Raji (cell line): ENCODE data around the gene BMP6.

ENCODE experiments used
- POLR2A ChIP-seq: IDR thresholded peaks from 2 replicates; pipeline ENCODE4 v1.6.1; 2011; ENCODE audit warnings: low read depth, low read length, control low read depth; ENCODE audit not compliant: insufficient read depth

The BMP6 gene

DNA sequence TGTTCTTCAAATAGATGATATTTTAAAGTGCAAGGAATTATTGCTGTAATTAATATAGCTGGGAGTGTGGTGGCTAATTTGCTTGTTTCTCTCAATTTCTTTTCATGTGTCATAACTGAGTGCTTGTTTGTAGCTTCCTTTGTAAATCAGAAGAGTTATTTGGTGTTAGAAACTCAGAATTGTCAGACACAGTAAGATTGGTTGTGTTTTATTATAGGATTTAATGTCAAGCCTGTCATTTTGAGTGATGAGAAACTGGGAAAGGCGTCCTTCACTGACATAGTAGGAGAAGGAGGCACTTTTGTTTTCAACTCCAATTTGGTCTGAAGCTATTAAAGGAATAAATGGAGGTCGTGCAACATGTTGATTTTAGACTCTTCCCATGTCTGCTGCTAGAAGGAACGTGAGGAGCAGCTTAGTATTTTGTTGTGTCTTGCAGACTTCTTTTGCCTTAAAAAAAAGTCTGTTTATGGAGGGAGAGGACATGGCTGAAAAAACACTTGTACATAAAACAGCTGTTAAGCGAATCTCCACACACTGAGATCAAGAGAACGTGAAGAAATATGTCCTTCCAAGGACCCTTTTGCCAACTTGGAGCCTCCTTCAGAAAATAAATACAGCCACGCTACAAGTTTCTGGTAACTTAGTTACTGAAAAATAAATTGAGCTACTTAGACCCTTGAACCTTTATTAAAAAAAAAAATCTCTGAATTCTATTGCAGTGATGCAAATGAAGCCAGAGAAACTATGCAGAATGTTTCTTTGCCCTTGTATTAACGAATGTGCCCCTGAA lies 59.5 kb downstream of the BMP6 start:
- TF ChIP-seq POLR2A, result no peak

DNA sequence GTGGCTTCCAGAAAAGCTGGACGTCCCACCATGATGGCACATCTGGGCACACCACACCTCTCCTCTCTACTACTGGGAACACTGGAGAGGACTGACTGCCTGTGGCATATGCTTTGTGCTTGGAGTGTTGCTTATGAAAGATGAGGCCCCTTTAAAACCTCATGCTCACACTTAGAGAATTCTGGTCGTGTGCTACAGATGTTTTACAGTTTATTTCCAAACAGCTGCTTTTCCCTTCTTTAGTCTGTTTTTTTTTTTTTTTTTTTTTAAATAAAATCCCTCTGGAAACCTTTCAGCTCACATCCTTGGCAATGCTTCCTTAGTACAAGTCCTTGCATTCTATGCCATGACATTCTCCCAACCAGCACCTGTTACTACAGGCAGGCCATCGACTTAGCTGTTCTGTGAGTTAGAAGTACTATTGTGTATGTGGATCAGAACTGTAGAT lies 60.3 kb downstream of the BMP6 start:
- TF ChIP-seq POLR2A, result no peak

DNA sequence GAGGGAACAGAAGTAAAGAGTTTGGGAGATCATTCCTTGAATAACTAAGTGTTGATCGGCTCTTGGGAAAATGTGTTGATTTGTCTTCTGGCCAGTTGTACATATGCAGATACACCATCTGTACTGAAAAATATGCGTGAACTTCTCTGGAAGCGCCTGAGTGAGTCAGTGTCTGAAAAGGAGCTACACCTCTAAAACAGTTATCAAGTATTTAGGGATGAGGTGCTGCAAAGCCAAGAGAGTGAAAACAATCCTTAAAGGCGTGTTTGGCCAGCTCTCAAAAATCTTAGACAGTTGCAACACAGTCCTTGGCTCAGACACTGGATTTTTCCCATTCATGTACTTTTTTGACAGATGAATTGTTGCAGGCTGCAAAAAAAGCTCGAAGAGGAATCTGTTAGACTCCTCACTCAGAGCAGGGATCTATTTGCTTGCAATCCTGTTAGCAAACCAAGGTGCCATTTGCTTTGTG lies 61.3 kb downstream of the BMP6 start:
- TF ChIP-seq POLR2A, result no peak

DNA sequence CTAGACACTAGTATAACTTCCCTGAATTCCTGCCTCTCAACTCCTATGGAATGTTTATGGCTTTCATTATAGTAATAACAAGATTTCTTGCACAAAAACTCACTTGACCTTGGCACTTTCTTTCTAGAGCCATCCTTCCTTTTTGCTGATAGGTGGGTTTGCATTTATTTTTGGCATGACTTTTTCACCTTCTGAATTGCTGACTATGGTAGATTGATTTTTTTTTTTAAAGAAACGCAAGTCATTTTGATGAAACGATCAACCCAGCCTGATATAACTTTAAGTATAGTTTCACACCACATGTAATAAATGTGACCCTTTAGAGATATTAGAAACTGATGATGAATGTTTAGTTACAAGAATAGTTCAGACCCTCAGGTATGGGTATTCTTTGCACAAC lies 61.8 kb downstream of the BMP6 start:
- no peak for TF ChIP-seq POLR2A

DNA sequence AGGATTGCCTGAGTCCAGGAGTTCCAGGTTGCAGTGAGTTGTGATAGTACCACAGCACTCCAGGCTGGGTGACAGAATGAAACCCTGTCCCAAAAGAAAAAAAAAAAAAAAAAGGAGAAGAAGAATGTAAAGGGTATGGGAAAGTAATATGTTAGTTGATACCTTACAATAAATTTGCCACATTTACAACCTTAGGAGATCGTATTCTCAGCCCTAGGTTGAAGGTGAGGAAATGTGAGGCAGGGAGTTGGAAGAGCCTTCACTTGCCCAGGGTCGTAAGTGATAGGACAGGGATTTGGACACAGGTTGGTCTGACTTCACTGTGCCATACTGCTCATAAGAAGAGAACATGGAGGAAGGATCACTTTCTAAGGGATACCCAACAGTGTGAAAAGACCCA lies 68.6 kb downstream of the BMP6 start:
- TF ChIP-seq POLR2A, result no peak

DNA sequence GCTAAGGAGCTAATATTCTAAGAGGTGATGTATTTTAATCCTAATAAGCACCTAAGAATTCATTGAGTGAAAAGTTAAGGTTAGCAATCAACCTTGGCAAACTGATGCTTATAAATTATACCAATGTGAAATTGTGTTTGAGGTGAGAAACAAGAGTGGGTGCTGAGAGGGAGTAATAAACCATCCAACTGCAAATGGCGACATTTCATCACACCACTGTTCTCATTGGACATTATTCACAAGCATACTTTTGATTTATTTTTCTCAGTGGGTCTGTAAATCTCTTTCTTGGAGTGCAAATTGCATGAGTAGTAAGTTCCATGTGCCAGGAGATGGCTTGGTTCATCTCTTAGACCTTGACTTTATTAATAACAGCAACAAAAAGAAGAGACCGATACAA lies 71.5 kb downstream of the BMP6 start:
- TF ChIP-seq POLR2A, result no peak

DNA sequence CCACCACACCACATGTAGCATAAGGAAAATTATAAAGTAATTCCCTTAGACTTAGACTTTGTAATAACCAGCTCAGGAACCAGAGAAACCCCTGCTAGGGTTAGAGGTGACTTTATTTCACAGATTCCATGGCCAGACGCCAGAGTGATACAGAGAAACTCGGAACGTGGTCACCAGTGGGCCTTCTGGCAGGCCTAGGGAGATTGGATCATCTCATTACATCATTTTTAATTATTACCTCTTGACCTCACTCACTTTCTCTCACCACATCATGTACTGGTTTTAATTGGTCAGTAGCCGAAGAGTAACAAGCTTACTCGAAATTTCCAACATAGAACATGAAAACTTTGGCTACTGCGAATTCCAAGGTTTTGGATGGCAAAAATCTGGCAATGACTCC lies 72.9 kb downstream of the BMP6 start:
- no peak for TF ChIP-seq POLR2A

DNA sequence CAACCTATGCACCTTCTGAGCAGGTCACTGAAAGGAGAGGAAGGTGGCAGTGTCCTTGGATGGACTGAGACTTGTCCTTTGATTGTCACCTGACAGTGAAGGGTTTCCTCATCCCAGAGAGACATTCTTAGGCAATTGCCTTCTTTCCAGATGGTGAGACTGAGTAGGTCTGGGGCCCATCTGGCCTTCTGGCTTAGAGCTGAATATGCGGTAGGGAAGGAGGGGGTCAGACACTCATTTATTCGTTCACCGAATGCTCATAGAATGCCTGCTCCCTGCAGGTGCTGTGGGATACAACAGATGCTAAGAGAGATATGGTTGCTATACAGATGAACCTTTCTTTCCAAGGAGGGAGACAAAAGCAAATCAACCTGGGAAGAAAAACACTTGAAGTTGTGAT lies 76.8 kb downstream of the BMP6 start:
- no peak for TF ChIP-seq POLR2A

DNA sequence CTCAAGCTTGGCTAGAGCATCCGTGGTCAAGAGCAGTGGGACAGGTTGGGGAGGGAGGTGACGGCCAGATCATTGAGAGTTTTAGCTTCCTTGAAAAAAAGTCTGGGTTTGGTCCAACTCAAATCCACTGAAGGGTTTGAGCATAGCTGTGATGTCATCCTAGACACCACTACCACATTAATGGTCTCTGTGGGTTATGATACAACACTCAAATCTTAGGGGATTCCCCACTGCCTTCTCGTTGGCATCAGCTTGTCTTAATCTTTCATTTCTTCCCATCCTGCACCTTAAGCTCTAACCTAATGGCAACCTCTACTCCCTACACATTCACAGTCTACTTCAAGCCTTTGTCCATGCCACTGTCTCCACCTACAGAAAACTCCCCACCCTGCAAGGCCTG lies 77.3 kb downstream of the BMP6 start:
- no peak for TF ChIP-seq POLR2A

DNA sequence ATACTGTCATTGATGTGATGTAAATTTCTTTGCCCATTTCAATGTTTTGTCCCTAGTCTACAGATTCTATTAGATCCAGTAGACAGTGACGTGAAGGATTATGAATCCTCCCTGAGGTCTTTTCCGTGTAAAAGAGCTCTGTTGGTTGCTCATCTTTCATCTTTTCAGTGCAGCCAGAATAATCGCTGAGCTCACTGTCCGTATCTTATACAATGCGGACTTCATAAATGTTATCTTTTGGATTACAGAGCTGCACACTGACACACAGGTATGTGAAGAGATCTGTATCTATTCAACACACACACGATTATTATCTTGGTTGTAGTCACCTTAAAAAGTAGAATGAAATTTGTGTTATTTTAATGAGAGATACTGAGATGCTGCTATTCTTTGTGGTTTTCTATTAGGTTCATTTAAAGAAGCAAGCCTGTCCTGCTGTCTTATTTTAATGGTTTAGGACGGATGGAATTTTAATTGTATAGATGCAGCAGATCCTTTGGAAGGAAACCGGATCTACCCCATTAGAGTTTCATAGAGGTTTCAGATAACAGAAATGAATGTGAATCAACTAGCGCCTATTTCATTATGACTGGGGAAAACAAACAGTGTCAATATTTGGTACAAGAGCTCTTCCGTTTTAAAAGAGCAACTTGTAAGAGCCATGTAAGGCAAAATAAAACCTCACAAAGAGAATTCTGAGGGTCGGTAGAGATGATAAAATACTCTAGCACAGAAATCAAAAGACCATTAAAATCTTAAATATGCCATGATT lies 79.4 kb downstream of the BMP6 start:
- no peak for TF ChIP-seq POLR2A

DNA sequence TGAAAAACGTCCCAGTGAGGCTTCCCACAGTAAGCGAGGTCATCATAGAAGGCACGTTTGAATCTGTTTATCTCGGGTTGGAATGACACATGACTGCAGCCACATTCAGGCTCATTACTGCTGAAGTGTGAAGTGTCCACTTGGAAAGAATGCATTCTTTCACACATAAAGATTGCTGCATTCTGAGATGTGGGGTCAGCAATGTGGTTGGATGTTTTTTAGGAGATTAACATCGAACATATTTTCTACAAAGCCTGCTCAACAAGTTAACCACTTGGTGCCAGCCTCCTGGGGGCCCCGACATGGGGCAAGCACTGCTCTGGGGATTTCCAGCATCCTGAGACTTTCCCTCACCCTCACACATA lies 79.9 kb downstream of the BMP6 start:
- TF ChIP-seq POLR2A, result no peak

DNA sequence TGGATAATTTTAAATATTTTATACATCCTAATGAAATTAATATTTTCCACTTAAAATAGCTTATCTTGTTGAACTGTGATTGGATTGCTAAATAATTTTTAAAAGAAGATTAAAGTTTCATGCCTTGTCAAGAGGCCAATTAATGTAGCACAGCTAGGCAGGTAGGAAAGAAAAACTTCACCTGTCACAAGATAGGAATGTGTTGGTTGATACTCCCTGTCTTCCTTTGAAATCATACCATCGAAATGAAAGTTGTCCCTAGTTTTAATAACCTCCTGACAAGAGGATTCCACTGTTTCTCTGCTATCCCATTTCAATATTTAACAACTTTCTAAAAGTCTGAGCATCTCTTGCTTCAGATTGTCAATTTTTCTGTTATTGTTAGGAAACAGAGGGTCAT lies 80.8 kb downstream of the BMP6 start:
- no peak for TF ChIP-seq POLR2A

DNA sequence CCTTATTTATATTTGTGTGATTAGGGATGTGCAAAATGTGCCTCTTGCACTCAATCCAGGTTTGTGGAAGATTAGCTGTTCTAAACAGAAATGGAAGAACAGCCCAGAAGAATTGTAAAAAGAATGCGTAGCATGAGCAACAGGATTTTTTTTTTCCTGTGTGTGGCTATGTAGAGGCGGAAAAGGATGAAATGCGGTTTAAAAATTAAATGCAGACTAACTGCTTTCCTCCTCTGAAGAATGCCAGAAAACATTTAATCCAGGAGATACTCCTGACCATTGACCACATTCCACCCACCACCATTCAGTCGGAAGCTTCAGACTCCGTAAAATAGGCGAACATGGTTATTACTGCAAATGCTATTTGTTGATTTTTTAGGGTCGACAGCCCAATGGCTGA lies 83.4 kb downstream of the BMP6 start:
- no peak for TF ChIP-seq POLR2A

DNA sequence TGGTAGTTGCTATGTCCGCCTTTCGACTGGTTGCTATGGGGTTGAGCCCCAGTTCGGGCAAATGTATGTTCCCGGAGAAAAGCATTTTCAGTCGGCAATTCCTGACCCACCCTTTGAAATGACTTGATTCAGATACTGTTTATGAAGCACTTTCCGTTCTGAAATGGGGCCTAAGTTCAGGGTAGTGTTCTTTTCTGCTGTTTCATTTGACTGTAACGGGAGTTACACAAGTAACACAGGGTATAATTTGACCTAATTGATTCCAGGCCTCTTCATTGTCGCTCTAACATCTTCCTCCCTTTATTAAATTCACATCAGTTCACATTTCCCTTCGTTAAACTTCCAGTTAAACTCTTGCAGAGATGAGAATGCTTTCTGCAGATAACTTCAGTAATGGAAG lies 85.5 kb downstream of the BMP6 start:
- TF ChIP-seq POLR2A, result no peak

DNA sequence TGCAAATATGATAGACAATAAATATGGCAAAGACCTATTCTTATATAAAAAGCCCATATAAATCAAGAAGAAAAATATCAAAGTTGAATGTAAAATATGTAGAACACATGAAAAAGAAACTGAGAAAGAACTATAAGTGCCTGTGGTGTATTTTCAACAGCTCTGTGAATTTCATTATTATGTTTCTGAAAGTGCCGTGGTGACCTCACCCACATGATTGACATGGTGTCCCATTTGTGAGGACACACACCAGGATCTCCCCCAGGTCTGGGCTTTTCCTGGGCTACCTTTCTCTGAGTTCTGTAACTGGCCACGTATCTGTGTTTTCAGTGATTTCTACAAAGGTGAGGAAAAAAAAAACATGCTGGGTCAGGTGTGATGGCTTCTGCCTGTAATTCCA lies 86.7 kb downstream of the BMP6 start:
- no peak for TF ChIP-seq POLR2A

DNA sequence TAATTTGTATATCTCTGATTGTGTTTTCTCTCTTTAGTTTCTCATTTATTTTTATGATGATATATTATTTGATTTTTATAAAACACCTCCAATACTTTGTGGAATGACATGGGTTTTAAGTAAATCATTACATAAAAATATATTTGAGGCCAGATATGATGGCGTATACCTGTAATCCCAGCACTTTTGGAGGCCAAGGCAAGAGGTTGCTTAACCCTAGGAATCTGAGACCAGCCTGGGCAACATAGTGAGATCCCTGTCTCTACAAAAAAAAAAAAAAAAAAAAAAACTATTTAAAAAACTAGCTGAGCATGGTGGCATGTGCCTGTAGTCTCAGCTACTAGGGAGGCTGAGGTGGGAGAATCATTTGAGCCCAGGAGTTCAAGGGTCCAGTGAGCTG lies 87.3 kb downstream of the BMP6 start:
- no peak for TF ChIP-seq POLR2A
